Esophagus muscularis mucosa (tissue), 4 donors: ENCODE data around the gene SERINC4.

Experiments
- EP300 ChIP-seq: sonication (generic); formaldehyde crosslinking; IDR thresholded peaks from one replicate; pipeline ENCODE4 v1.6.1; 2017; ENCODE audit warnings: antibody characterized with exemption
- POLR2A ChIP-seq: fragments of 450-650 bp; IDR thresholded peaks from one replicate; pipeline ENCODE4 v1.6.1; 2017; ENCODE audit warnings: antibody characterized with exemption, moderate library complexity, mild to moderate bottlenecking, low read depth
- POLR2AphosphoS5 ChIP-seq, 2 donors: sonication (generic); formaldehyde crosslinking; IDR thresholded peaks; one replicate each; pipeline ENCODE4 v1.6.1; 2017; ENCODE audit warnings: antibody characterized with exemption in 2 of 2
- TF ChIP-seq, protein P1 (sequence below), 3 experiments: fragments of 200-600 bp in 2 of 3; fragments of 450-650 bp in 1 of 3; sonication (generic) in 2 of 3; IDR thresholded peaks; one replicate each; pipeline ENCODE4 v1.5.1; 2017 to 2019; ENCODE audit warnings: antibody characterized with exemption in 3 of 3, mild to moderate bottlenecking in 2 of 3, moderate library complexity in 1 of 3

DNA sequence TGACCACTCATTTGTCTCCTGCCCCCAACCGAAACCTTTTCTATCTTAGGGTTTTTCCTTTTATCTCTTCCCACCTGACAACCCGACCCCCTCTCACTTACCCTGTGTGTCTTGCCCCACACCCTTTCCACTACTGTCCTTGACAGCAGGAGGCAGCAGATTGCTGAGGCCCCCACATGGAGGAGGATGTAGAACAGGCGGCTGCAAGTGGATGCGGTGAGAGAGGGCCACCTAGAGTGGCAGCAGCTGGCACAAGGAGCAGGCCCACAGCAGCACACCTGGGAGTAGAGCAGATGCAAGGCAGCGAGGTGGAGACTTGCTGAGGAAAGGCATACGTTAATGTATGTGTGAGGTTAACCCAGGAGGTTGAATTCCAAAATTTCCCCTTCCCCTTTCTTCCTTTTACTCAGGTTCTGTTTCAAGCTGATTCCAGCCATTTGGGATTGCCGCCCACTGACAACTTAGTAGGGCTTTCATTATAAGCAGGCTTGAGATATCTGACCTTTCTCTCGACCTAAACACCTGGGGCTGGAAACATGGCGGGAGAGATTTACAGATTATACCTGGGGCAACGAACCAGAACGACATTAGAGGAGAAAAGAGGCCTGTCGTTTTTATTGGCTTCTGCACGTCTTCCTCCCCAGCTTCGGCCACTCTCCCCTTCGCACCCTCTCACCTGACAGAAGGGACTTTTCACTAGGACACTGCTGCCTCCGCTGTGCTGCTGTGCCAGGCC lies 643 bp downstream of the SERINC4 start:
- TF ChIP-seq, protein P1, sequence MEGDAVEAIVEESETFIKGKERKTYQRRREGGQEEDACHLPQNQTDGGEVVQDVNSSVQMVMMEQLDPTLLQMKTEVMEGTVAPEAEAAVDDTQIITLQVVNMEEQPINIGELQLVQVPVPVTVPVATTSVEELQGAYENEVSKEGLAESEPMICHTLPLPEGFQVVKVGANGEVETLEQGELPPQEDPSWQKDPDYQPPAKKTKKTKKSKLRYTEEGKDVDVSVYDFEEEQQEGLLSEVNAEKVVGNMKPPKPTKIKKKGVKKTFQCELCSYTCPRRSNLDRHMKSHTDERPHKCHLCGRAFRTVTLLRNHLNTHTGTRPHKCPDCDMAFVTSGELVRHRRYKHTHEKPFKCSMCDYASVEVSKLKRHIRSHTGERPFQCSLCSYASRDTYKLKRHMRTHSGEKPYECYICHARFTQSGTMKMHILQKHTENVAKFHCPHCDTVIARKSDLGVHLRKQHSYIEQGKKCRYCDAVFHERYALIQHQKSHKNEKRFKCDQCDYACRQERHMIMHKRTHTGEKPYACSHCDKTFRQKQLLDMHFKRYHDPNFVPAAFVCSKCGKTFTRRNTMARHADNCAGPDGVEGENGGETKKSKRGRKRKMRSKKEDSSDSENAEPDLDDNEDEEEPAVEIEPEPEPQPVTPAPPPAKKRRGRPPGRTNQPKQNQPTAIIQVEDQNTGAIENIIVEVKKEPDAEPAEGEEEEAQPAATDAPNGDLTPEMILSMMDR (IDR thresholded peaks at IDR 0.05) = no peak
- TF ChIP-seq POLR2A = no peak
- TF ChIP-seq POLR2AphosphoS5 (IDR thresholded peaks at IDR 0.05) = no peak
- TF ChIP-seq EP300 = no peak
